HG03066 (cell line): ENCODE measurements around the gene ZP1.
"Not testable (repeated sequence)": the region's sequence is repeated elsewhere in the genome, so short reads cannot be mapped to it uniquely, and the experiment has no call there.

ENCODE experiments used
- ATAC-seq: cut with Tn5 transposase; IDR thresholded peaks from one replicate; pipeline ENCODE4 v1.9.1; 2021; ENCODE audit warnings: low read depth; ENCODE audit not compliant: unreplicated experiment

The ZP1 gene

DNA sequence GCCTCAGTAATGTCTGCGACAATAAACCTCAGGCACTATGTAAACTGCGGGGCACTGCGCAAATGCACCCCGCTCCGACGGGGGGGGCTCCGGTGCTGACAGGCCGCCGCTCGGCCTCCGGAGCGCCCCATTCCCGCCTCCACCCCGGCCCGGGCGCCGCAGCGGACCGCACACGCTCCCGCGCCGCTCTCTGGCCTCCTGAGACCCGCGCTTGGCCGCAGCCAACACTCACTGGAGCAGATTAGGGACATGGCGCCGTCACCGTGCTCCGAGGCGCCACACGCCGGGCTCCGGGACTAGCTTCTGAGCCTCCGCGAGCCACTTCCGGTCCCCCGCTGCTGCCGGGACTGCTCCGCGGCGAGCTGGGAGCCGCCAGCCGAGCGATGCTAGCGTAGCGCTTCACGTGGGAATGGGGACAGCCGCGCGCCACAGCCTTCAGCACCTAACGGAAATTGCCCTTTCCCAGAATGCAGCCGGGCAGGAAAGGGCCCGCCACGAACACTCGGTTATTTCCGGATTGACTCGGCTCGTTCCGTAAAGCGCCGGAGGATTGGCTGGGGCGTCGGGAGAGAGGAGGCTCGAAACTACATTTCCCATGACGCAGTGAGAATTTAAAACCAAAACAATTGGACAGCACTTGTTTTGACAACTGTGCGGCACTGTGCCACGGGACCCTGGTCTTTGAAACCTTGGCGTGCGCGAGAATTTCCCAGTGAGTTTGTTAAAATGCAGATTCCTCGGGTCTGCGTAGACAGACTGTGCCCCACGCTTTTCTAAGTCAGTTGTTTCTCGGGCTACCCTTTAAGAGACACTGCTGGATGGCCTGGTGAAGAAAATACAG is 39.0 kb downstream of the ZP1 start, which contains the start of gene PRPF19:
TSS of gene PRPF19 (minus strand) at position 454 of the 841 bp plus-strand sequence. CDS start at position 251, 203 bp downstream.
- ATAC-seq, result peak; percentile 64

DNA sequence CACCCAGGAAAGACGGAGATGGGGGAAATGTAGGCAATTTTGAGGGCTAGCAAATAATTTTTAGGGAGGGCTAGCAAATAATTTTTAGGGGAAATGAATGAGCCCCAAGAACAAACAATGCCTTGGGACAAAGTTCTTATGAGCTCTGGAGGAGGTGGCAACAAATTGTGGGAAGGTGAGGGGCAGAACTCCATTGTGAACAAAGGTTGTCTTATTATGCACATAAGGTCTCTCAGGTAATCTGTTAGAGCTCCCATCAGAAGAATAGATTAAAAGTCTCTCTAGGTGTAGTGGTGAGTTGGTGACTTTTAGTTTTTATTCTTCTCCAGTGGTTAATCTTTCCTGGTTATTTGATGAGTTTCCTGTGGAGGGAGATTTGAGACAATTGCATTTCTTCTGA is 41.5 kb downstream of the ZP1 start:
- no peak for ATAC-seq

DNA sequence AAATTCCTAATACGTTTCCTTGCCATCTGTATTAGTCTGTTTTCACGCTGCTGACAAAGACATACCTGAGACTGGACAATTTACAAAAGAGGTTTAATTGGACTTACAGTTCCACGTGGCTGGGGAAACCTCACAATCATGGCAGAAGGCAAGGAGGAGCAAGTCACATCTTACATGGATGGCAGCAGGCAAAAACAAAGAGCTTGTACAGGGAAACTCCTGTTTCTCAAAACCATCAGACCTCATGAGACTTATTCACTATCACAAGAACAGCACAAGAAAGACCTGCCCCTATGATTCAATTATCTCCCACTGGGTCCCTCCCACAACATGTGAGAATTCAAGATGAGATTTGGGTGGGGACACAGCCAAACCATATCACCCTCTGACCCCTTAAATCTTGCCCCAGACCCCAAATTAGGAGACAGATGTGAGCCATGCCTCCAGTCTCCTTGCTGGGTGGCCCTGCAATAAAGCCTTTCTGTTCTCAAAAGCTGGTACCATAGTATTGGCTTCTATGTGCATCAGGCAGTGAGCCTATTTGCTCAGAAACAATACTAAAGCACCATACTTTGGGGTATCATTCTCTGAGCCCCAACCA is 42.4 kb downstream of the ZP1 start:
- not testable (repeated sequence) for ATAC-seq

DNA sequence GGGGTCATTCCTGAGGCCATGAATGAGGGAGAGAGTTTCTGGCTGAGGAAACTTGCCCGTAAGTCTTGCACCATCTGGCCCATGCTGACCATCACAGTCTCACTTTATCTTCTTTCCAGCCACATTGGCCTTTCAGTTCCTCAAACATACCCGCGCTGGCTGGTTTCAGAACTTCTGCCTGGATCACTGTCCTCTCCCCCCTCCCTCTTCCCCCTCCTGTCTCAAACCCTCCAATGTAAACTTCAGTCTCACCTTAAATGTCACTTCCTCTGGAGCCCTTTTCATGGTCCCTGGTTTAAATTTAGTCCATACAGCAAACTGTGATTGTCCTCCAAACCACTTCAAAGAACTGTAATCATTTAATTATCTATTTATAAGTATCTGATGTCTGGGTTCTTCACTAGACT is 42.9 kb downstream of the ZP1 start:
- ATAC-seq, result peak; percentile 27

DNA sequence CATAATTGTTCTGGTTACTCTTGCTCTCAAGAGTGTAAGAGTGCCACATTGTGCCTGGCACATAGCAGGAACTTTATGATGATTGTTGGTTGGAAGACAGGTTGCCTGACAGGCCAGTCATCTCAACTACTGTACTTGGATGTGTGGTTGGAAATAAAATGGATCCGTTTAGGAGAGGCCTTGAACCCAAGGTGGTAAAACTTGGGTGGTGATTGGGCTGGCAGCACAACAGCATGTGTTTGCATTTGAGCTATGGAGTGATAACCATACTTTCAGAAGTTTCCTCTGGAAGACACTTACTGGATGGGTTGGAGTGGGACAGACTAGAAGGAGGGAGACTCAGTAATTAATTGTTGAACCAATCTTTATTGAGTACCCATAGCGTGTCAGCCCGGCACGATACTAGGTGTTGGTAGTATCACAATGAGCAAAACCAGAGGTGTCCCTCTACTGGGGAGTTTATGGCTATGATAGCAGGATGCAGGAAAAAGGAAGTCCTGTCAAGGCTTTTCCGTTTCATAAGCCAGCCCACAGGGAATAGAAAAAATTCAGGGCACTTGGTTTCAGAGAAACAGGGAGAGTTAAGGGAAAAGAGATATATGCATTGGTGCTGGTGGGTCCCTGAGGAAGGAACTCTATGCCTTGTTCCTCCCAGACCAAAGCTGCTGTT is 43.5 kb downstream of the ZP1 start:
- ATAC-seq, result no peak

DNA sequence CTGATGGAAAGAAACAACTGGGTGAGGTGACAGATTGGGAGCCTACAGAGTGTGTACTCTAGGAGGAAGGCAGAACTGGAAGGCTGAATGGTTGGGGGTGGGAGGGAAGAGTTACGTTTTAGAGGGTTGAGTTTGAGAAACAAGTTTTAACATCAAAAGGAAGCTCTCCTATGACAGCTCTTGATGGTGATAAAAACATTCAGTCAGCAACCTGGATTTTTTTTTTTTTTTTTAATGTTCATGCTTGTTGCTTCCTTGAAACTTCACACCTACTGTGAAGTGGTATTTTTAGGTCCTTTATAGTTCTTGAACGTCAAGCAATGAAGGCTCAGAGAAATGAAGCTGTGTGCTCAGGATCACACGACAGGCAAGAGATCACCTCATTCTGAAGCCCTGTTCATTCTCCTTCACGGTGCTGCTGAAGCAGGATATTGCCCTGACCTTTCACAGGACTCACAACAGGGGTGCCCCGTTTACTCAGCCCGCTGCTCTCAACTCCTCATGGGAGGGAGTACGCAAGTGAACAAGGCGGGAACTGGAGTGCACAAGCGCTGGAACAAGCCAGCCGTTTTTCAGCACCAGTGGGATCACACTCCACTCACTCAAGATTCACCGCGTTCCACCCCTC is 45.0 kb downstream of the ZP1 start:
- no peak for ATAC-seq

DNA sequence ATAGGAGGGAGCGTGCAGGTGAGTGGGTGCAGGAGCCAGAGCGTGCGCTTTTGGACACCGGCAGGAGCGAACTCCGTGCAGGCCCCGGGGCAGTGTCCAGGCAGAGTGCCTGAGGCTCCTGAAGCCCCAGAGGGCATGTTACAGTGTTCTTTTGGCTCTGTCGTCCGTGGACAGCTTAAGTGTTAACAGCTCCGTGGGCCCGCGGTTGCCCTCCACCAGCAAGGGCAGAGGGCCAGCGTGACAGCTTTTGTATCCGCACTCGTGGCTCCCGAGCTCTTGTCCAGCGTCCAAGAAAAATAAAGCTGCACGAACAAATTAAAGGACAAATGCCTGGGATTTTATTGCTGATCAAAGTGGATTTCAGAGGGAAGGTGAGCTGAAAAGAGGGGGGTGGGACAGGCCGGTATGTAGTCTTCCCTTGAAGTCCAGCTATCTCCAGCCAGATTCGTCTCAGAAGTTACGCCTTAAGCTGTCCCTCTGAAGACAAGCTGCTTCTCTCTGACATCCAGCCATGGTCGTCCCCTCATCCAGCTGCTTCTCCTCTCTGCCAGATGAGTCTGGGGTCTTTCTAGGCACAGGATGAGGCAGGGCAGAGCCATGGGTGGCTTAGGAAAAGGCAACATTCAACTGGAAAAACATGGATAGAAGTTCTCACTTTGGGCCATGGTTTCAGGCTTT is 45.6 kb downstream of the ZP1 start:
- no peak for ATAC-seq

DNA sequence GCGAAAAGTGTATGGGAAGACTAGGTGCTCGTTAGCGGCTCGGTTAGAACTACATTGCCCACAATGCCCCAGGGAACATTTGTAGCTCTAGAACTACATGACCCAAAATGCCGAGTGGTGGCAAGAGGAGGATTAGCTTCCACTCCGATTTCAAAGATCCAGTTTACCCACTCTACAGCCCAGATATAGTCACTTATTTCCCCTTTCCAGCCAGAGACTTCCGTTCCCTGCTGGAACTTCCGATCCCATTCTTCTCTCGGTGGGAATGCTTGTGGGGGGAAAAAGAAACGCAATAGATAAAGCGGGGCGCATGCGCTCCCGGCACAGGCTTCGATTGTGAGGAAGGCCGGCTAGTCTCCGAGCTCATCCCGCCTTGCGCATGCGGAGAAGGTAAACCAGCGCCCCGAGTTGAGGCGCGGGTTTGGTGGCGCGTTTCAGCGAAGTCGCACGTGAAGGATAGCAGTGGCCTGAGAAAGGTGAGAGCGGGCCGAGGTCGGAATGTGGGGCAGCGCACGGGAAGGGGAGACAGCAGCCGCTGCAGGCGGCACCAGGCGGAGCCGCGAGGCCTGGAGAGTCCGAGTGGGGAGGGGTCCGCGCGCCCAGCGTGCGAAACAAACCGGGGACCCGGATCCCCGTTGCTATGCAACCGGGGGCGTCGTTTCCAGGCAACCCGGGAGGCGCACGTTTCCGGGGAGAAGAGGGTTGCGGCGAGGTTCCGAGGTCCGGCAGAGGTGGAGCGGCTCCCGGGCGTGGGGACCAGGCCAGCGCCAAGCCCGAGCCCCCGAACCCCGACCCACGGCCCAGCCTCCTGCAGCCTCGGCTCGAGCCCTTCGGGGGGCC is 46.7 kb downstream of the ZP1 start, which contains the start of gene TMEM109:
TSS of gene TMEM109 (plus strand) at position 366 of the 840 bp plus-strand sequence. CDS start 5,536 bp downstream, outside the sequence.
- ATAC-seq, result peak; percentile 35

DNA sequence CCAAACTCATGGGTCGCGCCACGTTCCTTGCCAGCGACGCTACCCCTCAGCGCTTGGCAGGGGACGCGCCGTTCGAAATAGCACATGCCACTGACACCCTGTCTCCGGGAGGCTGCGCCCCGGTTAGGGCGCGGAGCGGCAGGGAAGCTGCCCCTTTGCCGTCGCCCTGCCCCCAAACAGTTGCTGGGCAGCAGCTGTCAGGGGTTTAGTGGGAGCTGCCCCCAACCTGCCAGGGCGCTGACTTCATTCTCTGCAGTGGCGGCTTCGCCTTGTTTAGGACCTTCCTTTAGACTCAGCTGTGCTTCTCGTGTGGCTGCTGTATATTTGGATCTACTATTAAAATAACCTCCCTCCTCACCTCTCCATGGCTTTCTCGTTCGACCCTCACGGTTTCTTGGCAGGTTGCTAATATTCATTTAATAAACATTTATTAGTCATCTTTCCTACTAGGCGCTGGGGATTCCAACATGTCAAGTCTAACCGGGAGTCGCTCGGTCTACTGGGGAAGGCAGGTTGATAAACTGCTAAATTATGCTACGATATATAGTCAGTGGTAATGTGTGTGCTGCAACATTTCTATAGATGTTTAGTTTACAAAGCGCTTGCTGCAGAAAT is 47.4 kb downstream of the ZP1 start:
- peak; percentile 2 for ATAC-seq

DNA sequence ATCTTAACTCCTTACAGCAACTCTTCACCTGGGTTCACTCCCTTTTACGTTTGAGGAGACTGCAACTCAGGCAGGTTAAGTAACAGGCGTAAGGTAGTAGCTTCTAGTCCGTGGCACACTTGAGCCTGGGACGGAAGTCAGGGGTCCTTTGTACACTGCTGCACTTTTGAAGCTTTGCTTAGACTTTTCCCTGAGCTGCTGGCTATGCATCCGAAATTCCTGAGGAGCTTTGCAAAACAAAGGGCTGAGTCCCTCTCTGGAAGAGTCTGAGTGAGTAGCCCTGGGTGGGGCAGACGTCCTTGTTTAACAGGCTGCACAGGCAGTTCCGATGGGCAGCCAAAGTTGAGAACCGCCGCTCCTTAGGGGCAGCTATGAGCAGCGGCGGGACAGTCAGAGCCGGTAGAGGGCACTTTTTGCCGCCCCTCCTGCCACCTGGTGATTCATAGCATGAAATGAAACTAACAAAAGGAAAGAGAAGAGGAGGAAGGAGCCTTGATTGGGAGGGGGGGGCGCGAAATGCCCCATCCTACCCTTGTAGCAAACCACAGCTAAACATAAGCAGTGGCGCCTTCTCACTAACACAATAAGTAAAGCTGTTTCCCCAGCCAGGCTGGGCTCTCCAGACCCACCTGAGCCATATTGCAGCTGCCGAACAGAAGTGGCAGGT is 48.0 kb downstream of the ZP1 start:
- ATAC-seq, result peak; percentile 52

DNA sequence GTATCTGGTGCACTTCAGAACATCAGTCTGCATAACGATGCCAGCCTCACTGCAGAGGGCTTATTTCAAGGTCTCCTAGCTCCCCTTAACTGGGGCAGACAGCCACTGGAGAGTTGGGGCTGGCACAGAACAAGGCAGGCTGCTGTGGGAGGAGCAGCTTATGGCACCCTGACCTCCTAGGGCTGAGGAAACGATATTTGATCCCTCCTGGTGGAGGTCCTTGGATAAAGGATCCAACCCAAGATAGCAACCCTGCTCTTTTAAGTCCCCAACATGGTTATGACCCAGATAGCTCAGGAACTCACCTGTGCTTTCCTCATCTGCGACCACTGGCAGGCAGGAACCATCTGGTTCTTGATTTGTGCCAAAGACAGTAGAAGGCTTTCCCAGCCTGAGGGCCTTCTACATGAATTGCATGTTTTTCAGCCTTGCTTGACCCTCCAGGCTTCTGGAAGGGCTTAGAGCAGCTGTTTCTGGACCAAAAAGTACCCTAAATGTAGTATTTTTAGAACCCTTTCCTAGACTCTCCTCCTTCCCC is 49.4 kb downstream of the ZP1 start:
- ATAC-seq, result no peak

DNA sequence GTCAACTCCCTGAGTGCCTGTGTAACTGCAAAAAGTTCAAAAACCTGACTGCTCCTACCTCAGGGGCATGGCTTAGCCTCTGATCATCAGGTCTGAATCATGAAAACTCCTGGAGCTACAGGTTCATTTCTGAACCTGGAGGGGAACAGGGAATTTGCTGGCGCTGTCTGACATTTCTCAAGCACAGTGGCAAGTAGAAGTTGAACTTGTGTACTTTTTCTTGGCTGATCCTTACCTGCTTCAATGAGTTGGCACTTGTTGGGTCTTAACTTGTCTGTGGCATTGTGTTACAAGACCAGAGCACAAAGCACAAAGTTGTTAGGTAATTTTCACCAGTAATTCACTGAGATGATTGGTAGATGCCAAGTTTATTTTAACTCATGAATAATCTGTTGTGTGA is 49.9 kb downstream of the ZP1 start:
- no peak for ATAC-seq

DNA sequence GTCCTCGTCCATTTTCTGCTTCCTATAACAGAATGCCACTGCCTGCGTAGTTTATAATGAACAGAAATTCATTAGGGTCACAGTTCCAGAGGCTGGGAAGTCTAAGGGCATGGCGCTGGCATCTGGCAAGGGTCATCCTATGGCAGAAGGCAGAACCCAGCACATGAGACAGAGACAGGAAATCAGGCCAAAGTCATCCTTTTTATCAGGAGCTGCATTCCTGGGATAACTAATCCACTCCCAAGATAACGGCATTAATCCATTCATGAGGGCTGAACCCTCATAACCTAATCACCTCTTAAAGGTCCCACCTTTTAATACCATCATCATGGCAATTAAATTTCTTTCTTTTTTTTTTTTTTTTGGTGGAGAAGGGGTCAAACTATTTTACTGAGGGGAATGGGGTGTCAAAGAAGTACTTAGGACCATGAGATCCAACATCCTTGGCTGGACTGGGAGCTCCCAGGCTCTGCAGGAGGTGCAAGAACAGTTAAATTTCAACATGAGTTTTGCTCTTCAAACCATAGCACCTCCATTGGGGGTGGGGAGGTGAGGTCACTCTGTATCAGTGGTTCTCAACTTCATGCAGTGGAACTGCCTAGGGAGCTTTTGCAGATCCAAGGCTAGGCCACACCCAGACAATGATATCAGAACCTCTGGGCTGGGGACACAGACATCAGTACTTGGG is 51.1 kb downstream of the ZP1 start:
- ATAC-seq, result no peak

DNA sequence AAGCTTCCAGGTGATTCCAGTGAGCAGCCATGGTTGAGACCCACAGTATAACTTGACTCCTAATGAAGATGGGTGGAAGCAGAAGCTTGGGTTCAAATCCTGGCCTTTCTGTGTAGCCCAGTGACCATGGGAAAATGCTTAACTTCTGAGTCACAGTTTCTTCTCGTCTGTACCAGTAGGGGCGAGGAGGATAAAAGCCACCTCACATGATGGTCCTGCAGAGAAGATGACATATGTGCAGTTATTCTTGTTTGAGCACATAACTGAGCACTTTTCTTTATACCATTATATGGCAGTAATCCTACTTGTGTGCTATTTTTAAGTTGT is 51.6 kb downstream of the ZP1 start:
- ATAC-seq, result no peak

DNA sequence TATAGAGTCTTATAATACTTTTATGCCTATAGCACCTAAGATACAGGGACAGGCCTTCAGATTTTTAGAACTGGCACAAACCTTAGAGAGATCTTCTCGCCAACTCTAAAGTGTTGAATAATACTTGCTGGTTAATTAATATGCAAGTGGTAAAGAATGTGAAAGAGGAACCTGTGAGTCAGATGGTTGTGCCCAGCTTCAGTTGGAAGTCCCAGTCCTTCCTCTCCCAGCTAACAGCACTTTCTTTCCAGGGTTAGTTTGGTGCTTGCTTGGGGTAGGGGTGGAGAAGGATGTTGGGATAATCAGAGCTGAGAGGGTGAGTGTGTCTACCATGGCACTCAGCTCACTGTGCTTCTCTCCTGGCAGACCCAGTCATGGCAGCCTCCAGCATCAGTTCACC is 52.0 kb downstream of the ZP1 start:
- no peak for ATAC-seq

DNA sequence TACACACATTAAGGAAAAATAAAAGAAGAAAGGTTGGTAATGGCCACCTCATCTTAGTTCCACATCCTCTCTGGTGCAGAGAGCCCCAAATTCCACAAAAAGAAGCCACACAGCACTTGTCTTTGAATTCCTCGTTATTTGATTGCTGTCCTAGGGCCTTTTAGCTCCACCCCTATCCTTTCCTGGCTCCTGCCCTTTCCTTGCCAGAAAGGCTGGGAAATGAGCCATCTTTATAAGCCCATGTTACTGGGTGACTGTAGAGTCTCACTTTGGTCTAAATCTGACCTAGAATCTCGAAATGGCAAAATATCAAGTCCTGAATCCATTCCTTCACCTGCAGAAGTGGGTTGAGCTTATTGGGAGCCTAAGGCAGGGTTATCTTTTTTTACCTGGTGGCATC is 52.6 kb downstream of the ZP1 start:
- ATAC-seq, result no peak

DNA sequence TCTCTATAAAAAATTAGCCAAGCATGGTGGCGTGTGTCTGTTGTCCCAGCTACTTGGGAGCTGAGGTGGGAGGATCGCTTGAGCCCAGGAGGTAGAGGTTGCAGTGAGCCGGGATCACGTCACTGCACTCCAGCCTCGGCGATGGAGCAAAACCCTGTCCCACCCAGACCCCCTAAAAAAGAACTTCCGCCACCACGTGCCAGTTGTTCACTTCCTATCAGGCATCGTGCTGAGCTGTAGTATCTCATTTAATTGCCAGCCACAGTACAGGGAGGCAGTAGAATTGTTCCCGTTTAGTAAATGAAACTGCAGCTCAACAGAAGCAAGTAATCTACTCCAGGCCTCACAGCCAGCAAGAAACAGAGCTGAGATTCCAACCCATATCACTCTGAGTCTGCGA is 53.9 kb downstream of the ZP1 start:
- no peak for ATAC-seq

DNA sequence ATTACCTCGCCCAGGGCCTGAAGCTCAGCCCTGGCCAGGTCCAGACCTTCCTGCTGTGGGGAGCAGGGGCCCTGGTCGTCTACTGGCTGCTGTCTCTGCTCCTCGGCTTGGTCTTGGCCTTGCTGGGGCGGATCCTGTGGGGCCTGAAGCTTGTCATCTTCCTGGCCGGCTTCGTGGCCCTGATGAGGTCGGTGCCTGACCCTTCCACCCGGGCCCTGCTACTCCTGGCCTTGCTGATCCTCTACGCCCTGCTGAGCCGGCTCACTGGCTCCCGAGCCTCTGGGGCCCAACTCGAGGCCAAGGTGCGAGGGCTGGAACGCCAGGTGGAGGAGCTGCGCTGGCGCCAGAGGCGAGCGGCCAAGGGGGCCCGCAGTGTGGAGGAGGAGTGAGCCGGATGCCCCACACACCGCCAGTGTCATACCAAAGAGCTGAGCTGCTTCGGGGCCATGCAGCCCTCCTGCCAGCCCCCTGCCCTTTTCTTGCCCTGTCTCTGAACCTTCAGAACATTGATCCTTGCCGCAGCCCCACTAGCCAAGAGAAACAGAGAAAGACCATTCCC is 54.5 kb downstream of the ZP1 start:
- ATAC-seq, result no peak
